Embryonic facial prominence (tissue), 1 donor: Measurements from ENCODE around the gene ARPC1A.
A peak's percentile ranks its signal among the peaks of the same experiment; 100 is the strongest.
"Not testable (repeated sequence)": the region's sequence is repeated elsewhere in the genome, so short reads cannot be mapped to it uniquely, and the experiment has no call there.

Source experiments
- DNase-seq: peaks from one replicate; pipeline ENCODE4 v3.0.0-alpha.2; 2016; ENCODE audit errors: extremely low spot score

The ARPC1A gene

DNA sequence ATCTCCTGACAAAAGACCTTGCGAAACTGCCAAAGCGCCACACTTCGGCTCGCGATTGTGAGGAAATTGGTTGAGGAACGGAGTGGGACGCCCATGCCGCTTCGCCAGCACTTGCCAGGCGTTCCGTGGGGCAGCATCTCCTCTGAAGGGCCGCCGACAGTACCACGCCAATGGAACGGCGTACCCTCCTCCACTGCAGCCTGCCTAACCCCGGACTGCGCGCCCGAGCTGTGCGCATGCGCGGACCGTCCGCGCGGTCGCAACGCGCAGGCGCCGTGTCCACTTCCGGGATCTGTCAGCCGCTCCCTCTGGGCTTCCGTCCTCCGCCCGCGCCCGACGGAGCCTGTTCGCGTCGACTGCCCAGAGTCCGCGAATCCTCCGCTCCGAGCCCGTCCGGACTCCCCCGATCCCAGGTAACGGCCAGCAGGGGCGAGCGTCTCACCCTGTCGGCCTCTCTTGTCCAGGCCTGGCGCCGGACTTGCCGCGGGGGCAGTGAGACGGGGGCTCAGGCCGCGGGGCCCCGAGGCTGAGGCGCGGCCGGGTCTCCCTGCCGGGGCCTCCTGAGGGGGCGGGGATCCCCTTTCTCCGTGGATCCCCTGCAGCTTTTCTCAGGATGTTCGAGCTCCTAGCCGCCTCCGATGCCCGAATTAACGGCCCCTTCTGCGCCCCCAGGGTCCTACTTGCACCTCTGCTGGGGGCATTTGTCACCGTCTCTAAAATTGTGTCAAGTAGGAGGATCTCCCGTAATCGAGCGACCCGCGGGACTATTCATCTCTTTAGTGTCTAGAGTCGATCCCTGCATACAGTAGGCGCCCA, at the start of gene ARPC1A:
Gene ARPC1A (plus strand): TSS at position 307 of the 816 bp plus-strand sequence. CDS start 7,456 bp downstream, outside the sequence.
- DNase-seq = peak; percentile 91

DNA sequence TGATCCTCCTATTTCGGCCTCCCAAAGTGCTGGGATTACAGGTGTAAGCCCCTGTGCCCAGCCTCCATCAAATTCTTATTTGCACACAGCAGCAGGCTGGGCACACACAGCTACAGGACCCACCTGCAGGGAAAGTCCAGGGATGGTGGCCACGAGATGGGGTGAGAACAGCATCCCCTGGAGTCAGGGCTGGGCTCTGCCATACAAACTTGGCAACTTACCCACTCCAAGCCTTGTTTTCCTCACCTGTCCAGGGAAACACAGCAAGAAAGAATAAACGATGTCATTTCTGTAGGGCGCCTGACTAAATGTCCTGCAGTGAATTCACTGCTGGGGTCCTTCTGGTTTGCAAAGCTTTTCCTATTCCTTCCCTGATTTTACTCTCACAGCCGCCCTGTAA, 47.5 kb upstream of the ARPC1A start:
- no peak for DNase-seq

DNA sequence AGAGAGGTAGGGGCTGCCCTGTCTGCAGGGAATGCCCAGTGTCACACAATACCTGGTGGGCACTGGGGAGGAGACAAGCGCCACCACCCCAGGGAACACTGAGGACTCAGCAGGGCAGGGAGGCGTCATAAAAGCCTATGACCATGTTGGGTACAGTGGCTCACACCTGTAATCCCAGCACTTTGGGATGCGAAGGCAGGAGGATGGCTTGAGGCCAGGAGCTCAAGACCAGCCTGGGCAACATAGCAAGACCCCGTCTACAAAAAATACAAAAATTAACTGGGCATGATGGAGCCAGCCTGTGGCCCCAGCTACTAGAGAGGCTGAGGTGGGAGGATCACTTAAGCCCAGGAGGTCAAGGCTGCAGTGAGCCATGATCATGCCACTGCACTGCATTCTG, 41.5 kb upstream of the ARPC1A start:
- DNase-seq = not testable (repeated sequence)

DNA sequence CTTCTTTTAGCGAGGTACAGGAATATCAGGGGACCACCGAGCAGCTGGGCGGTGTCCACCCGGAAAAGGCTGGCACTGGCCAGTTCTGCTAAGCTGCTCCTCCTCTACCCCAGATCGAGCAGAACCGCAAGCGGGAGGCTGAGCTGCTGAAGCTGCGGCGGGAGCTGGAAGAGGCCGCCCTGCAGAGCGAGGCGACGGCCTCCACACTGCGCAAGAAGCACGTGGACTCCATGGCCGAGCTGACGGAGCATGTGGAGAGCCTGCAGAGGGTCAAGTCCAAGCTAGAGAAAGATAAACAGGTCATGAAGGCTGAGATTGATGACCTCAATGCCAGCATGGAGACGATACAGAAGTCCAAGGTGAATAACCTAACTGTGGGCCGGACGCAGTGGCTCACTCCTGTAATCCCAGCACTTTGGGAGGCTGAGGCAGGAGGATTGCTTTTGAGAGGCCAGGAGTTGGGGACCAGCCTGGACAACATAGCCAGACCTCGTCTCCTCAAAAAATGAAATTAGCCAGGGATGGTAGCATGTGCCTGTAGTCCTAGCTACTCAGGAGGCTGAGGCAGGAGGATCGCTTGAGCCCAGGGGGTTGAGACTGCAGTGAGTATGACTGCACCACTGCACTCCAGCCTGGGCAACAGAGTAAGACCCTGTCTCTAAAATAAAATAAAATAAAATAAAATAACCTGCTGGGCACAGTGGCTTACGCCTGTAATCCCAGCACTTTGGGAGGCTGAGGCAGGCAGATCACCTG, 37.7 kb upstream of the ARPC1A start:
- DNase-seq = no peak

DNA sequence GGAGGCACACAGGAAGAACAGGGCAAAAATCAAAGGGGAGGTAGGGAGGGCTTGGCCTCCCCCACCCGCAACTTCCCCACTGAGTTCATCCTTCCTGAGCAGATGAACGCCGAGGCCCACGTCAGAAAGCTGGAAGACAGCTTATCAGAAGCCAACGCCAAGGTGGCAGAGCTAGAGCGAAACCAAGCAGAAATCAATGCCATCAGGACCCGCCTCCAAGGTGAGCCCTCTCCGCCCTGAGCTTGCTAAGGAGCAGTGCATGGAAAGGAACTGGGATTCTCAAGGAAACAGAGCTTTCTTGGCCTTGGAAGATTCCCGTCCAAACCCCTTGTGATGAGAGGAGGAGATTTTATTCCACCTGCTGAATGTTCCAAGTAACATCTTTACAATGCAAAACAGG, 36.5 kb upstream of the ARPC1A start:
- no peak for DNase-seq

DNA sequence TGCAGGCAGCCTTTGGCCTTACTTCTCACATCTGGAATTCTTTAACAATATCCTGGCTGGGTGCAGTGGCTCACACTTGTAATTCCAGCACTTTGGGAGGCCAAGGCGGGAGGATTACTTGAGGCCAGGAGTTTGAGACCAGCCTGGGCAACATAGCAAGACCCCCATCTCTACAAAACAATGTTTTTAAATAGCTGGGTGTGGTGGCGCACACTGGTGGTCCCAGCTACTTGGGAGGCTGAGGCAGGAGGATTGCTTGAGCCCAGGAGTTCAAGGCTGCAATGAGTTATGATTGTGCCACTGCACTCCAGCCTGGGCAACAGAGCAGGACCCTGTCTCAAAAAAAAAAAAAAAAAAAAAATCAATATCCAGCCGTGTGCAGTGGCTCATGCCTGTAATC, 35.5 kb upstream of the ARPC1A start:
- not testable (repeated sequence) for DNase-seq

DNA sequence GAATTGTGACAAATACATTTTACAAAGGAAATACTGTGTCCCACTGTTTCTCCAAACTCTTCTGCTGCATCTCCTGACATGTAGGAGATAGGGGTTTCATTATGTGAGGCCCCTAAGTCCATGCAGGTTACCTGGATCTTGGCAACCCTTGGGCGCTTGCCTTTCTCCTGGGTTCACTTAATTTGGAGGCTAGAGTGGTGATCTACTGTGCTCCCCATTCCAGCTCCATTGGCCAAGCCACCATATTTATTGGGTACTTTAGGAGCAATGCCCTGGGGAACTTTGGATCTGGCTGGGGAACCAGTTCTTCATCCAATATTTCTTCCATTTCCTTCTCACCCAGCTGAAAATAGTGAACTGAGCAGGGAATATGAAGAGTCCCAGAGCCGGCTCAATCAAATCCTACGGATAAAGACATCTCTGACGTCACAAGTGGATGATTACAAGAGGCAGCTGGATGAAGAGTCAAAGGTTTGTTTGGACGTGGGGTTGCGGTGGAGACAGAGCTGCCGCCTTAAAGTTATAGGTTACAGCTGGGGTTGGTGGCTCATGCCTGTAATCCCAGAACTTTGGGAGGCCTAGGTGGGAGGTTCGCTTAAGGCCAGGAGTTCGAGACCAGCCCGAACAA, 34.6 kb upstream of the ARPC1A start:
- no peak for DNase-seq

DNA sequence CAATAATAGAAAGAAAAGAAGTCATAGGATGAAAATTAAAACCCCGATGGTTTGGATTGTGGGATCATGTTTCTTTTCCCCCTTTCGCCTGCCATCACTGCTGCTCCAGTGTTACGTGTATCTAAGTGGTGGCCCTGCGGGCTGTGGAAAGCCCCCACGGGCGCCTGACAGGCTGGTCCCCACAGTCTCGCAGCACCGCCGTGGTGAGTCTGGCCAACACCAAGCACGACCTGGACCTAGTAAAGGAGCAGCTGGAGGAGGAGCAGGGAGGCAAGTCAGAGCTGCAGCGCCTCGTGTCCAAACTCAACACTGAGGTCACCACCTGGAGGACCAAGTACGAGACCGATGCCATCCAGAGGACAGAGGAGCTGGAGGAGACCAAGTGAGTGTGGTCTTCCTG, 33.6 kb upstream of the ARPC1A start:
- no peak for DNase-seq

DNA sequence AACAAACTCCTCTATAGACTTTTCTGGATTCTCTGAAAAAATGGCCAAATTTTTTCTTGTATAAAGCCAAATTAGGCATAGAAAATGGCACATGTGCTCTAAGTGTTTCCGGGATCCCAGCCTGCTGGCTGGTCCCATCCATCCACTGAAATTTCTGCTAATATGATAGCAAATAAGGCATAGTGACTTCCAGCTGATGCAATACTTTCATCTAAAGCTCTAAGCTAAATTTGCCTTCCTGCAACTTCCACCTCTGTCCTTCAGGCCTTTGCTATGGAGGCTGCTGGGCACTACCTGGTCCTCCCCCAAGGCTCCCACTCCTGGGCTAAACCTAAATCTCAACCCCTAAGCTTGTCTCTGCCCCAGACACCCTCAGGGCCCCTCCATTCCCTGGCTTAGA, 32.5 kb upstream of the ARPC1A start:
- no peak for DNase-seq

DNA sequence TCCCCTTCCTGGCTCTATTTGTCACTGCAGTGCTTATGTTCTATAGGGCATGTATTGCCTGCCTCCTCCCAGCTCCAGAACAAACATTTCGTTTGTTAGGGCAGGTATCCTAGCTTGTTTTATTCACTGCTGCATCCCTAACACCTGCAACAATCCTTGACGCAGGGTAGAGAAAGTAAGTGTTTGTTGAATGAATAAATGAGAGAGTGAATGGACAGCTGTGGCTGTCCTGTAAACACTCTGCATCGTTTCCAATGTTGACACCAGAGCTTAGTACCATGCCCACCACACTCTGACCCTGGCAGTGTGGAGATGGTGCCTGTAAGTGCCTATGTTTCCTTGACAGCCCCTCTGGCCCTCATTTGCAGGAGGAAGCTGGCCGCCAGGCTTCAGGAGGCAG, 32.0 kb upstream of the ARPC1A start:
- DNase-seq = no peak

DNA sequence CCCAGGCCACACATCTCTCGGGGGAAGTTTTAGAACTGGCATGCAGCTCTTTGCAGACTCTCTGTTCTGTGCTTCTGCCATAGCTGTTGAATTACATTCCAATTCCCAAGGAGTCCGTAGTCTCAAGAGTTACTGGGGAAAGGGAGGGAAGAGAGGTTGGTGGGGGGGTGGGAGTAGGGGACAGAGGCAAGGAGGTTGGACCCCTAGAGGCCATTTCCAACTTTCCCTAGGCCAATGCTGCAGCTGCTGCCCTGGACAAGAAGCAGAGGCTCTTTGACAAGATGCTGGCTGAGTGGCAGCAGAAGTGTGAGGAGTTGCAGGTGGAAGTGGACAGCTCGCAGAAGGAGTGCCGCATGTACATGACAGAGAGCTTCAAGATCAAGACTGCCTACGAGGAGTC, 29.2 kb upstream of the ARPC1A start:
- DNase-seq = no peak

DNA sequence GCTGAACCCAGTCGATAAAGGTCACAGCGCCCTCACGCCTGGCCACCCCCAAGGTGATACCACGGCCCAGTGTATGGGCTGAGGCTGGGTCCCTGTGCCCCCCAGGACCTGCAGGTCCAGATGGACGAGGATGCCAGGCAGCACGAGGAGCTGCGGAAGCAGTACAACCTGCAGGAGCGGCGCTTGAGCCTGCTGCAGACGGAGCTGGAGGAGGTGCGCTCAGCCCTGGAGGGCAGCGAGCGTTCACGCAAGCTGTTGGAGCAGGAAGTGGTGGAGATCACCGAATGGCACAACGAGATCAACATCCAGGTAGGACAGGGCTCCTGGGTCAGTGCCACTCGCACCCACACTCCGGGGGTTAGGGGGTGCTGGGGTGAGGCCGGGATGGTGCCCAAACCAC, 24.2 kb upstream of the ARPC1A start:
- no peak for DNase-seq

DNA sequence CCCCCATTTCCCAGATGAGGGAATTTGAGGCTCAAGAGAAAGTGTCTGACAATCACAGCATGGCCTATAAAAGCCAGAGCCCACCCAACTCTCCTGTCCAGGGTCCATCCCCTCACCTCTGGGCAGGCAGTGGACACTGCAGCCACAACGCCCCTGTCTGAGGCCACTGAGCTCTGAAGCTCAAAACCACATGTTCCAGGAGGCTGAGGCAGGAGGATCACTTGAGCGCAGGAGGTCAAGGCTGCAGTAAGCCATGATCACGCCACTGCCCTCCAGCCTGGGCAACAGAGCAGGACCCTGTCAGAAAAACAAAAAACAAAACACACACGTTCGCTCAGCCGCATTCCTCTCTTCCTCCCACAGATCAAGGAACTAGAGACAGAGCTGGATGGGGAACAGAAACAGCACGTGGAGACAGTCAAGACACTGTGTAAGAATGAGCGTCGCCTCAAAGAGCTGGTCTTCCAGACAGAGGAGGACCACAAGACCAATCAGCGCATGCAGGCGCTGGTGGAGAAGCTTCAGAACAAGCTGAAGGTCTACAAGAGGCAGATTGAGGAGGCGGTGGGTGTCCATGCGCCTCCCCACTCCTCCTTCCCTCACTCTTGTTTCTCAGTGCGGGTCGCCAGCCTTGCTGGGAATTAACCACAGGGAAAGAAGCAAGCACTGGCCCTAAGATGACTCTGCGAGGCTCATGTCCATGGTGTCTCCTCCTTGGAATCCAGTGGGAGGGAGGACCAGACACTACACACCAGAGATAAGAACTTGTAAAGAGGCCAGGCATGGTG, 20.0 kb upstream of the ARPC1A start:
- no peak for DNase-seq

DNA sequence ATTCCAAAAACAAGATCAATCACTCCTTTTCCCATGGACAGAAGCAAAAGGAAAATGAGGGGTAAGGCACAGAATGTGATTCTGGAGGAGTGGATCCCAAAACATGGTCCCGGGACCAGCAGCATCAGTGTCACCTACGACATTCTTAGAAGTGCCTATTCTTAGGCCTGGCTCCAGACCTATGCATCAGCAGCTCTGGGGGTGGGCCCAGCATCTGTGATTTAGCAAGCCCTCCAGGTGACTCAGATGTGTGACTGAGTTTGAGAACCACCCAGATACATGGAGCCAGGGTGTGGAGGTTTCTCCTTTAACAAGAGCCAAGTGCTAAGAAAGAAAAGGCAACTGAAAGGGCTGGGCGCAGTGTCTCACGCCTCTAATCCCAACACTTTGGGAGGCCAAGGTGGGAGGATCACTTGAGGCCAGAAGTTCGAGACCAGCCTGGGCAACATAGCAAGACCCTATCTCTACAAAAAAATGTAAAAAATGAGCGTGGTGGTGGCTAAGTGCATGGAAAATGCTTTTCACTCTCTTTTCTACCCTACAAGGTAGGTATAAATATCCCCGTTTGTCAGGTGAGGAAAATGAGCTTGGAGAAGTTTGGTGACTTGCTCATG, 17.1 kb upstream of the ARPC1A start:
- no peak for DNase-seq

DNA sequence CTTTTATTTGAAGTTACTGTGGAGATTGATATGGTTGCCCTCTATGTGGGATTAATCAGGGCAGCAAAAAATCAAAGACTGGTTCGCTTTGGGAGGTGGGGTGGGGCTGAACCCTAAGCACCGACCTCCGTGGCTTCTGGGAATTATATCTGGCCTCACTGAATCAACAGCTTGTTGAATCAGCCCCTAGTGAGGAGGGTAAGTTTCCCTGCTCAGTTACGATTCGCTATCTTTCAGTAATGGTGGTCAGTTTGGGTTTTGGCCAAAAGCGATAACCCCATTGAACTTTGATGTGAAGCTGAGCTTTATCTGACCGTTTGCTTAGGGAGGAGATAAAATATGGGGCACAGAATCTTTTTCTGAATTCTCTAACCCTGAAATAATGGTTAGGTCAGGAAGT, 16.6 kb upstream of the ARPC1A start:
- no peak for DNase-seq

DNA sequence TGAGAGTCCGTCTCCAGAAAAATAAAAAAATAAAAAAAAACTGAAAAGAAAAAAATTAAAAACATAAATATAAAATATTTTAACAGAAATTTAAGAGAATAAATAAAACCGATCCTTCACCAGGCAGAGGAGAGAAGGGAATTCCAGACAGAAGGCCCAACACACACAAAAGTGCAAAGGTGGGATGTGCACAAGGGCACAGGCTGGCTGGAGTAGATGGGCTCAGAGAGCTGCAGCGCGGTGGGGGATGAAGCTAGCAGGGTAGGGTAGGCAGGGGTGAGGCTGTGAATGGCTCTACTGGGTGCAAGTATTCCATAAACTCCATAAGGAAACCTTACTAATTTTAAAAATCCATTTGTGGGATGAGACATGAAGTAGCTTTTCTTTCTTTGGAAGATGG, 15.7 kb upstream of the ARPC1A start:
- no peak for DNase-seq

DNA sequence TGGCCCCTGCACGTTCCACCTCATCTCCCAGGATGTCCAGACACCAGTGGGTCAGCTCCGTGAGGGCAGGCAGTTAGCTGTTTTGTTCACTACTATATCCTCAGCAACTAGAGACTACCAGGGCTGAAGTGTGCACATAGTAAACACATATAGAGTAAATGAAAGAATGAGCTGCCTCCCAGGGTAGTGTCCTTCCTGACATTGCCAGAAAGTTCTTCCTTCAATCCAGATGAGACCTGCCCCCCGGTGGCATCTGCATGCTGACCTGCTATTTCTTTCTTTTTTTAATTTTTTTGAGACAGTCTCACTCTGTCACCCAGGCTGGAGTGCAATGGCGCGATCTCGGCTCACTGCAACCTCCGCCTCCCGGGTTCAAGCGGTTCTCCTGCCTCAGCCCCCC, 14.0 kb upstream of the ARPC1A start:
- no peak for DNase-seq

DNA sequence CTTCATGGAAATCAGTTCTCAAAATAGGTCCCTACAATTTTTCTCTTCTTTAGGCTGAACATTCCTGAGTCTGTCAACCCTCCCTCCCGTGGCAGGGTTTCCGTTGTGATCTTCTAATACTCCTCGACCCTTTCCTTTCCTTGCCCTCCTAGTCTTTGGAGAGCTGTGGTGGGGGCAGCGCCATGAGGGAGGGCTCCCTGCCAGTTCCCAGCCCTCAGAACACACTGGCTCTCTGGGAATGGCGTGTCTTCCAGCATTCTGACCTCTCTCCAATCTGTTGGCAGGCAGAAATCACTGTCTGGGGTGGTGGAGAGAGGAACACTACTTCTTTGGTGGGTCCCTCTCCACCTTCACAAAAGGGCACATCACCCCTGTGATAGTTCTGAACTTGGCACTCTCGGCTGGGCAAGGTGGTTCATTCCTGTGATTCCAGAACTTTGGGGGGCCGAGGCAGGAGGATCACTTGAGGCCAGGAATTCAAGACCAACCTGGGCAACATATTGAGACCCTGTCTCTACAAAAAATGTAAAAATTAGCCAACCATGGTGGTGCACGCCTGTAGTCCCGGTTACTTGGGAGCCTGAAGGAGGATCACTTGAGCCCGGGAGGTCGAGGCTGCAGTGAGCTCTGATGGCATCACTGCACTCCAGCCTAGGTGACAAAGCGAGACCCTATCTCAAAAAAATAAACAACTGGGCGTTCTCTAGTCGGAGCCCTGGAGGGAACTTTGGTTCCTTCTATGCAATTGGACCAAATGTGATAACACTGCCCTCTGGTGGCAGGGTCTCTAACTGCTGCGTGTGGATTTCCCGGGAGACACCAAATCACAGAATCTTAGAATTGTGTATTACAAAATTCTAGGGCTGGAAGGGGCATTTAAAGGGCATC, 13.1 kb upstream of the ARPC1A start:
- no peak for DNase-seq

DNA sequence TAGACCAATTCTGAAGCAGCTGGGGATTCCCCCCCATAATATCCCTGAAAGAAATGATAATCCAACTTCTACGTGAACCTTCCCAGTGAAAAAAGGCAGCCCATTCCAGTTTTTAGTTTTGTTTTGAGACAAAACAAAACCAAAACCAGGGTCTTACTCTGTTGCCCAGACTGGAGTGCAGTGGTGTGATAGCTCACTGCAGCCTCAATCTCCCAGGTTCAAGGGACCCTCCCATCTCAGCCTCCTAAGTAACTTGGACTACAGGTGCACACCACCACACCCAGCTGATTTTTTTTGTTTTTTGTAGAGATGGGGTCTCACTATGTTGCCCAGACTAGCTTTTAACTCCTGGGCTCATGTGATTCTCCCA, 12.5 kb upstream of the ARPC1A start:
- no peak for DNase-seq

DNA sequence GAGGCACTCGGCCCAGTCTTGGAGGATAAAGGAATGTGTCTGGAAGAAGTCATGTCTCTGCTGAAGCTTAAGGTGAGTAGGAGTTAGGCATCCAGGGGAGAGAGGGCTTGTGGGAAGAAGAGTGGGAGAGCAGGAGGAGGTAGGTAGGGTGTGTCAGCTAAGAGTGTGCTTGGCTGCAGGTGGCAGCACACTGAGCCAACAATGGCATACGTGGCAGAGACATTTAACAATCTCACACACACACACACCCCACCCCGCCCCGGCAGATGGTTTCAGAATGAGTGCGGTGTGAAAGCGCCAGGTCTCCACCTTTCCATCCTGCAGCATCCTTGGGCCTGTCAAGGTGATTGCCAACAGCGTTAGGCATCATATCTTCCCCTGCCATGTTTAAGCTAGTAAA, 11.2 kb upstream of the ARPC1A start:
- no peak for DNase-seq

DNA sequence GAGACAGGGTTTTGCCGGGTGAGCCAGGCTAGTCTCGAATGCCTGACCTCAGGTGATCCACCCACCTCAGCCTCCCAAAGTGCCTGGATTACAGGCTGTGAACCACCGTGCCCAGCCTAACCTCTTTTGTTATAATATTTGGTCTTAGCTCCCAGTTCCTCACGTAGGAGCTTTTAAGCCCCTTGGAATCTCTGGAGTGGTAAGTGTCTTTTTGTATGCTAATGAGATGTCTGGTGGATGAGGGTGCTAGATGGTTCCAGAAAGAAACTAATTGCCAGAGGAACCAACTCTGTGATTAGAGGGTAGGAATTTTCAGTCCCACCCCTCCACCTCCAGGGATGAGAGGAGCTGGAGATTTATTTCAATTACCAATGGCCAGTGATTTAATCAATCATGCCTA, 5.3 kb upstream of the ARPC1A start:
- DNase-seq = no peak
